OCI-LY3 (cell line): ENCODE results near the gene NAA35.
"Not testable (repeated sequence)": the region's sequence is repeated elsewhere in the genome, so short reads cannot be mapped to it uniquely, and the experiment has no call there.

Experiments used
- H2AFZ ChIP-seq: fragments of 200-600, 300-600 bp; shearing (Covaris generic); 2 replicates; pipeline ENCODE4 v1.6.0; 2014; ENCODE audit warnings: antibody characterized with exemption, low read depth, low read length
- H3K27ac ChIP-seq: fragments of 200-600, 300-600 bp; sonication (generic); 2 replicates; pipeline ENCODE4 v1.5.1; 2014; ENCODE audit warnings: mild to moderate bottlenecking, low read length, moderate library complexity, mixed read lengths
- H3K27me3 ChIP-seq: fragments of 200-600, 300-600 bp; sonication (generic); 2 replicates; pipeline ENCODE4 v1.6.1; 2014; ENCODE audit warnings: low read depth, low read length, mixed read lengths
- H3K36me3 ChIP-seq: fragments of 200-600, 300-600 bp; sonication (generic); replicated peaks from 2 replicates; pipeline ENCODE3; 2014; ENCODE audit warnings: low read depth, low read length, mixed read lengths
- H3K4me1 ChIP-seq: fragments of 300-600, 200-600 bp; sonication (generic); 2 replicates; pipeline ENCODE4 v1.6.1; 2014; ENCODE audit warnings: low read length, mixed read lengths
- H3K4me2 ChIP-seq: fragments of 200-600, 300-600 bp; sonication (generic); 2 replicates; pipeline ENCODE4 v1.6.1; 2014; ENCODE audit warnings: low read length, mixed read lengths
- H3K4me3 ChIP-seq: fragments of 300-600, 200-600 bp; sonication (generic); 2 replicates; pipeline ENCODE4 v1.5.1; 2014; ENCODE audit warnings: antibody characterized with exemption, mild to moderate bottlenecking, low read length, moderate library complexity
- H3K79me2 ChIP-seq: fragments of 300-600, 200-600 bp; shearing (Covaris generic); 2 replicates; pipeline ENCODE4 v1.6.1; 2014; ENCODE audit warnings: mild to moderate bottlenecking, low read length, mixed read lengths
- H3K9ac ChIP-seq: fragments of 300-600, 200-600 bp; shearing (Covaris generic); 2 replicates; pipeline ENCODE4 v1.6.0; 2014; ENCODE audit warnings: mild to moderate bottlenecking, low read length, moderate library complexity
- H3K9me3 ChIP-seq: fragments of 200-600, 300-600 bp; shearing (Covaris generic); 2 replicates; pipeline ENCODE4 v1.6.1; 2014; ENCODE audit warnings: low read length, mixed read lengths; ENCODE audit not compliant: insufficient read depth
- H4K20me1 ChIP-seq: fragments of 200-600, 300-600 bp; sonication (generic); 2 replicates; pipeline ENCODE4 v1.6.1; 2016; ENCODE audit warnings: low read length, mixed read lengths; ENCODE audit not compliant: insufficient read depth
- EZH2phosphoT487 ChIP-seq: fragments of 200-600 bp; shearing (Covaris generic); IDR thresholded peaks from 2 replicates; pipeline ENCODE4 v1.6.1; 2018; ENCODE audit warnings: antibody characterized with exemption, mixed run types, low read depth
- TF ChIP-seq, protein P1 (sequence below): fragments of 200-600, 300-600 bp; sonication (generic); IDR thresholded peaks from 2 replicates; pipeline ENCODE4 v1.5.1; 2014; ENCODE audit warnings: antibody characterized with exemption, low read length, low read depth

The NAA35 gene

DNA sequence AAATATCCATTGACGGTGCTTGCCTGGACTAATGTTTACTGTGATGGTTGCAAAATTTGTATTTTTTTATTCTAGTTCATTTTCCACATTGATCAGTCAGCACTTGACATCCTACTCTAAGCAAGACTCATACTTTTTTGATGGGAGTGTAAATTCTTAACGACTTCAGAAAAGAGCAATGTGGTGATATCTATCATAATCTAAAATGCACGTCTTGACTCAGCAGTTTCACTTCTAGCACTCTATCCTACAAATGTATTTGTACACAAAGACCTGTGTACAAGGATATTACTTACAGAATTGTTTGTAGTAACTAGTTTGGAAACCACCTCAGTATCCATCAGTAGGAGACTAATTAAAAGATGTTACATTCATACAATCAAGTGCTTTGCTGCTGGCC, 24.0 kb downstream of the NAA35 start:
- H3K4me1 ChIP-seq = no peaks in the 10 kb centered on the region
- peaks cover 27% of the 10 kb centered on the region for H3K36me3 ChIP-seq

DNA sequence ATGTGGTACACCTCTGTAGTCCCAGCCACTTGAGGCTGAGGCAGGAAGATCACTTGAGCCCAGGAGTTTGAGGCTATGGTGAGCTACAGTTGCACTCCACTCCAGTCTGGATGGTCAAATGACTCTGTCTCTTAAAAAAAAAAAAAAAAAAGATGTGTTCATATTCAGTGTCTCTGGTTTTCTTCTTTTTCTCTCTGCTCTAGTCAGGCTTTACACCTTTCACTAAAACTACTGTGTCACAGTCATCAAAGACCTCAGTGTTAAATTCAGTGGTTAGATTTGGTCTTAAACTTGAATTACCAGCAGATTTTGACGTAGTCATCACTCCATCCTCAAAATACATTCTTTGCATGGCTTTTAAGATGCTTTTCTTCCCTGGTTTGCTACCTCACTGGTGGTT, 28.8 kb downstream of the NAA35 start:
- Histone ChIP-seq H3K27me3 (no peaks in the 10 kb centered on the region), H3K36me3 (peaks cover 32% of the 10 kb centered on the region), H3K9ac (no peak overlapping the region), H4K20me1 (no peaks in the 10 kb centered on the region), H2AFZ (no peak overlapping the region), H3K4me3 (no peak overlapping the region), H3K79me2 (no peaks in the 10 kb centered on the region), H3K4me2 (no peak overlapping the region), H3K27ac (no peak overlapping the region), H3K4me1 (no peaks in the 10 kb centered on the region), H3K9me3 (no peaks in the 10 kb centered on the region)
- no peak for TF ChIP-seq EZH2phosphoT487
- TF ChIP-seq, protein P1, sequence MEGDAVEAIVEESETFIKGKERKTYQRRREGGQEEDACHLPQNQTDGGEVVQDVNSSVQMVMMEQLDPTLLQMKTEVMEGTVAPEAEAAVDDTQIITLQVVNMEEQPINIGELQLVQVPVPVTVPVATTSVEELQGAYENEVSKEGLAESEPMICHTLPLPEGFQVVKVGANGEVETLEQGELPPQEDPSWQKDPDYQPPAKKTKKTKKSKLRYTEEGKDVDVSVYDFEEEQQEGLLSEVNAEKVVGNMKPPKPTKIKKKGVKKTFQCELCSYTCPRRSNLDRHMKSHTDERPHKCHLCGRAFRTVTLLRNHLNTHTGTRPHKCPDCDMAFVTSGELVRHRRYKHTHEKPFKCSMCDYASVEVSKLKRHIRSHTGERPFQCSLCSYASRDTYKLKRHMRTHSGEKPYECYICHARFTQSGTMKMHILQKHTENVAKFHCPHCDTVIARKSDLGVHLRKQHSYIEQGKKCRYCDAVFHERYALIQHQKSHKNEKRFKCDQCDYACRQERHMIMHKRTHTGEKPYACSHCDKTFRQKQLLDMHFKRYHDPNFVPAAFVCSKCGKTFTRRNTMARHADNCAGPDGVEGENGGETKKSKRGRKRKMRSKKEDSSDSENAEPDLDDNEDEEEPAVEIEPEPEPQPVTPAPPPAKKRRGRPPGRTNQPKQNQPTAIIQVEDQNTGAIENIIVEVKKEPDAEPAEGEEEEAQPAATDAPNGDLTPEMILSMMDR = no peak

More for the DNA sequence above, 24.0 kb downstream of the NAA35 start:
- H3K9me3 ChIP-seq = no peaks in the 10 kb centered on the region
- no peak overlapping the region for H3K4me3 ChIP-seq
- no peaks in the 10 kb centered on the region for H4K20me1 ChIP-seq
- no peak overlapping the region for H3K4me2 ChIP-seq
- no peak overlapping the region for H3K27ac ChIP-seq
- no peaks in the 10 kb centered on the region for H3K27me3 ChIP-seq
- TF ChIP-seq EZH2phosphoT487 = no peak
- TF ChIP-seq, protein P1 = no peak
- no peak overlapping the region for H3K9ac ChIP-seq
- no peak overlapping the region for H2AFZ ChIP-seq
- no peaks in the 10 kb centered on the region for H3K79me2 ChIP-seq

GRCh38 chr9:85971731-85972130, 30.8 kb downstream of the NAA35 start:
- Histone ChIP-seq H3K4me1 (no peaks in the 10 kb centered on the region), H3K4me2 (no peak overlapping the region), H4K20me1 (no peaks in the 10 kb centered on the region), H3K9ac (no peak overlapping the region), H3K9me3 (no peaks in the 10 kb centered on the region), H3K27me3 (no peaks in the 10 kb centered on the region), H3K27ac (no peak overlapping the region), H3K79me2 (no peaks in the 10 kb centered on the region), H3K36me3 (peaks cover 31% of the 10 kb centered on the region), H3K4me3 (no peak overlapping the region), H2AFZ (no peak overlapping the region)
- no peak for TF ChIP-seq EZH2phosphoT487
- TF ChIP-seq, protein P1 = no peak

DNA sequence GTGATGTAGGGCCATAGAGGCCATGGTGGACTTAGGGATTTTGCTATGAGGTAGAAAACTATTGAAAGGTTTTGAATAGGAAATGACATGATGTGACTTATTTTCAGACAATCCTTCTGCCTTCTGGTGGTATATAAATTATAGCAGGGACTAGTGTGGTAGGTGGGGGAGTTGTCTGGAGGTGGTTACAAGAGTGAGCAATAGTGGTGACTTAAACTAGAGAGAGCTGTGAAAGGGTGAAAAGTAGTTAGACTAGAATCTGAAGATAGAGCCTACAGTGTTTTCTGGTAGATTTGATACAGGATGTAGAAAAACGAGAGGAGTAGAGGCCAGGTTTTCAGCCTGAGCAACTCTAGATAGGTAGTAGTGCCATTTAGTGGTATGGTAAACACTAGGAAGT, 32.3 kb downstream of the NAA35 start:
- H3K4me1 ChIP-seq = no peaks in the 10 kb centered on the region
- H3K27ac ChIP-seq = no peak overlapping the region
- H3K9me3 ChIP-seq = no peaks in the 10 kb centered on the region
- H2AFZ ChIP-seq = no peak overlapping the region
- H3K4me2 ChIP-seq = no peak overlapping the region
- peaks cover 45% of the 10 kb centered on the region for H3K36me3 ChIP-seq
- H4K20me1 ChIP-seq = no peaks in the 10 kb centered on the region
- no peak overlapping the region for H3K4me3 ChIP-seq
- no peaks in the 10 kb centered on the region for H3K79me2 ChIP-seq
- no peaks in the 10 kb centered on the region for H3K27me3 ChIP-seq
- no peak for TF ChIP-seq EZH2phosphoT487
- TF ChIP-seq, protein P1 = no peak
- H3K9ac ChIP-seq = no peak overlapping the region

- H3K9ac ChIP-seq, H3K9me3 ChIP-seq, H4K20me1 ChIP-seq, H3K4me1 ChIP-seq, H3K79me2 ChIP-seq, H2AFZ ChIP-seq, H3K27ac ChIP-seq, H3K4me3 ChIP-seq, H3K27me3 ChIP-seq, H3K4me2 ChIP-seq: not testable (repeated sequence)
- H3K36me3 ChIP-seq = peaks cover 46% of the 10 kb centered on the region
These were observed 33.2 kb downstream of the NAA35 start for GRCh38 chr9:85974055-85974547.
